AG04450 (cell line): Measurements from ENCODE around the gene CDH13. TPM values are rescaled to one million over a fixed set of nuclear protein-coding genes. Genes with fewer than 3 reads are reported as not detected.

Experiments used
- CTCF ChIA-PET: fragments of 300-600, 350-600 bp; formaldehyde crosslinking; extraction: SDS; loops from one replicate; lab custom pipeline; 2022; ENCODE audit warnings: antibody characterized with exemption, inconsistent platforms; lab: Charles Lee
- POLR2A ChIA-PET: fragments of 350-600 bp; formaldehyde crosslinking; extraction: SDS; loops from one replicate; lab custom pipeline; 2021; ENCODE audit warnings: antibody characterized with exemption, inconsistent platforms; lab: Yijun Ruan, JAX
- DNase-seq: peaks from one replicate; pipeline ENCODE4 v3.0.0-alpha.2; 2011; ENCODE audit warnings: low read depth, low spot score
- H3K27ac ChIP-seq: one replicate; pipeline ENCODE4 v1.5.1; 2012; ENCODE audit warnings: low read depth, low read length, control low read depth
- H3K27me3 ChIP-seq: one replicate; pipeline ENCODE4 v1.6.0; 2012; ENCODE audit warnings: low read length; ENCODE audit not compliant: control insufficient read depth, insufficient read depth
- H3K4me3 ChIP-seq: 2 replicates; pipeline ENCODE4 v1.5.1; 2011; ENCODE audit warnings: mild to moderate bottlenecking, low read depth, low read length, control low read depth
- H3K9me3 ChIP-seq: 2 replicates; pipeline ENCODE4 v1.5.1; 2012; ENCODE audit warnings: low read length; ENCODE audit not compliant: control insufficient read depth, insufficient read depth
- CTCF ChIP-seq: IDR thresholded peaks from 2 replicates; pipeline ENCODE4 v1.5.1; 2011; ENCODE audit warnings: low read depth, low read length, control low read depth, inconsistent platforms
- polyA plus RNA-seq: library from polyadenylated mRNA; depleted of rRNA; stranded (reverse); fragments of >200 nt; gene quantifications from 2 replicates; pipeline ENCODE4 v1.2.3, GENCODE V29; 2011

Gene CDH13
- polyA plus RNA-seq, 1 experiment = 55.0 TPM

- ChIA-PET POLR2A (no interaction called here), CTCF (interaction anchor here (0.5 to 1.2 kb wide), 2 partner anchors 424 to 1191 kb away, joined by 3 to 5 read pairs; no protein-coding TSS in a partner anchor)
- H3K27me3 ChIP-seq = no peaks in the 10 kb centered on the region
- no peak for TF ChIP-seq CTCF
- H3K27ac ChIP-seq = no peak overlapping the region
- DNase-seq = no peak
- H3K4me3 ChIP-seq = no peak overlapping the region
- H3K9me3 ChIP-seq = no peaks in the 10 kb centered on the region
These were observed 827.2 kb downstream of the CDH13 start for GRCh38 chr16:83453977-83454376.

GRCh38 chr16:83455716-83456115 is 828.9 kb downstream of the CDH13 start:
- H3K27me3 ChIP-seq = no peaks in the 10 kb centered on the region
- H3K4me3 ChIP-seq = no peak overlapping the region
- H3K9me3 ChIP-seq = no peaks in the 10 kb centered on the region
- TF ChIP-seq CTCF = no peak
- ChIA-PET POLR2A (no interaction called here), CTCF (interaction anchor here (0.7 to 1.6 kb wide), 2 partner anchors 9 to 1425 kb away, joined by 3 to 6 read pairs; no protein-coding TSS in a partner anchor)
- DNase-seq = no peak
- H3K27ac ChIP-seq = no peak overlapping the region

- Histone ChIP-seq H3K27me3 (no peaks in the 10 kb centered on the region), H3K27ac (no peak overlapping the region), H3K4me3 (no peak overlapping the region), H3K9me3 (no peaks in the 10 kb centered on the region)
- ChIA-PET POLR2A (no interaction called here), CTCF (no interaction called here)
- TF ChIP-seq CTCF = no peak
- no peak for DNase-seq
These were observed 830.2 kb downstream of the CDH13 start for GRCh38 chr16:83456934-83457333.

DNA sequence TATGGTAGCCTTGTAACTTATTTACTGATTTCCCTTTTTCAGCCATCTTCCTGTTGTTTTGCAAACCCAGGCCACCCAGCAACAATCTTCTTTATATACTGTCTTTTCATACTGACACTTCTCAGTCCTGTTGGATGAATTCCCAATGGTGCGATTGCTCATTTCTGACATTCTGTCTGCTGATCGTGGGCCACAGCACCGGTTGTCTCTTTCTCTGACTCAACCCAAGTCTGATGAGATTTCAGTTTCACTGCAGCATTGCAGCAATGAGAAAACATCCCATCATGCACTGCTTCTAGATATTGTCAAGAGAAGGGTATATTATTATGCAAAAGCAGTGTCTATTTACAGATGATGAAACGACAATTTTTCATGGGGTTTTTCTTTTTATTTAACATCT is 831.8 kb downstream of the CDH13 start:
- no peak for DNase-seq
- ChIA-PET CTCF (no interaction called here), POLR2A (no interaction called here)
- no peaks in the 10 kb centered on the region for H3K9me3 ChIP-seq
- no peak overlapping the region for H3K4me3 ChIP-seq
- H3K27ac ChIP-seq = no peak overlapping the region
- no peak for TF ChIP-seq CTCF
- H3K27me3 ChIP-seq = no peaks in the 10 kb centered on the region

DNA sequence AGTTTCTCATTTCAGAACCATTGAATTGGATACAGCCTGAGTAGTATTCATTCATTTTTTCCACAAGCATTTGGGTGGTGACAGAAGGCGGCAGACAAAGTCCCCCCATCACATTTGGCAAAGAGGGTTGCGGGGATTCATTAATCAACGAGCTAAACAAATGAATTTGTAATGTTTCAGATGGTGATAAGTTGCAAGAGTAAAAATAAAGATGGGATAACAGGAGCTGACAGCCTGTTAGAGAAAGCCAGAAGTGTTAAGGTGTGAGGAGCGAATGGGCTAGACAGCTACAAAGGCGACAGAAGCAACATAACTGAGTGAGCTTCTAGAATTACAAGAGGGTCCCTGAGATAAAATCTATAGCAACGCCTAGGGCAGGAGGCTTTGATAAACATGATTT is 838.2 kb downstream of the CDH13 start:
- DNase-seq = no peak
- ChIA-PET CTCF (no interaction called here), POLR2A (no interaction called here)
- Histone ChIP-seq H3K27me3 (no peaks in the 10 kb centered on the region), H3K4me3 (no peak overlapping the region), H3K27ac (no peak overlapping the region), H3K9me3 (no peaks in the 10 kb centered on the region)
- TF ChIP-seq CTCF = no peak
